Endothelial cell (in vitro differentiated cells): ENCODE data around the gene ACKR3. TPM values are rescaled to one million over a fixed set of nuclear protein-coding genes. Genes with fewer than 3 reads are reported as not detected.

Experiments used
- DNase-seq: peaks from one replicate; pipeline ENCODE4 v3.0.0; 2021; ENCODE audit warnings: low spot score
- H3K27ac Mint-ChIP-seq: one replicate; pipeline ENCODE4 v1.8.0; 2021; ENCODE audit warnings: mixed read lengths, inconsistent platforms; ENCODE audit not compliant: unreplicated experiment
- H3K27me3 Mint-ChIP-seq: one replicate; pipeline ENCODE4 v1.8.0; 2021; ENCODE audit warnings: mild to moderate bottlenecking, moderate library complexity, mixed read lengths, inconsistent platforms; ENCODE audit not compliant: unreplicated experiment
- H3K36me3 Mint-ChIP-seq: one replicate; pipeline ENCODE4 v1.8.0; 2021; ENCODE audit warnings: mild to moderate bottlenecking, low read depth, mixed read lengths, inconsistent platforms; ENCODE audit not compliant: unreplicated experiment
- H3K4me1 Mint-ChIP-seq: one replicate; pipeline ENCODE4 v1.8.0; 2021; ENCODE audit warnings: mild to moderate bottlenecking, mixed read lengths, inconsistent platforms; ENCODE audit not compliant: unreplicated experiment
- H3K4me3 Mint-ChIP-seq: one replicate; pipeline ENCODE4 v1.8.0; 2021; ENCODE audit warnings: mild to moderate bottlenecking, mixed read lengths, inconsistent platforms; ENCODE audit not compliant: unreplicated experiment
- H3K9me3 Mint-ChIP-seq: one replicate; pipeline ENCODE4 v1.8.0; 2021; ENCODE audit warnings: mixed read lengths, inconsistent platforms; ENCODE audit not compliant: unreplicated experiment
- CTCF ChIP-seq: fragments of 200-600 bp; sonication (generic); IDR thresholded peaks from one replicate; pipeline ENCODE4 v1.5.0; 2021; ENCODE audit warnings: antibody characterized with exemption; ENCODE audit not compliant: unreplicated experiment
- total RNA-seq: library from RNA; stranded (reverse); fragmentation: NEBNext Ultra II Directional; extraction: Animal tissue kit (Norgen Biotek cat#: 25700); gene quantifications from one replicate; pipeline ENCODE4 v1.2.1, GENCODE V29; 2021; ENCODE audit not compliant: unreplicated experiment

ACKR3 gene
- total RNA-seq, 1 donor from 2014 or later: 24.8 TPM

- no peak overlapping the region for H3K27ac Mint-ChIP-seq
- H3K27me3 Mint-ChIP-seq: peaks cover 4% of the 10 kb centered on the region
- peaks cover 13% of the 10 kb centered on the region for H3K4me1 Mint-ChIP-seq
- no peak for DNase-seq
- no peak overlapping the region for H3K4me3 Mint-ChIP-seq
- no peaks in the 10 kb centered on the region for H3K9me3 Mint-ChIP-seq
- TF ChIP-seq CTCF: no peak
- no peaks in the 10 kb centered on the region for H3K36me3 Mint-ChIP-seq
Measured at GRCh38 chr2:236544362-236544761, 25.3 kb upstream of the ACKR3 start.

- Mint-ChIP-seq H3K4me1 (peaks cover 13% of the 10 kb centered on the region), H3K27ac (no peak overlapping the region), H3K36me3 (no peaks in the 10 kb centered on the region), H3K9me3 (no peaks in the 10 kb centered on the region), H3K27me3 (peaks cover 2% of the 10 kb centered on the region), H3K4me3 (no peak overlapping the region)
- TF ChIP-seq CTCF: no peak
- DNase-seq: no peak
Measured at GRCh38 chr2:236545248-236545658, 24.4 kb upstream of the ACKR3 start.

DNA sequence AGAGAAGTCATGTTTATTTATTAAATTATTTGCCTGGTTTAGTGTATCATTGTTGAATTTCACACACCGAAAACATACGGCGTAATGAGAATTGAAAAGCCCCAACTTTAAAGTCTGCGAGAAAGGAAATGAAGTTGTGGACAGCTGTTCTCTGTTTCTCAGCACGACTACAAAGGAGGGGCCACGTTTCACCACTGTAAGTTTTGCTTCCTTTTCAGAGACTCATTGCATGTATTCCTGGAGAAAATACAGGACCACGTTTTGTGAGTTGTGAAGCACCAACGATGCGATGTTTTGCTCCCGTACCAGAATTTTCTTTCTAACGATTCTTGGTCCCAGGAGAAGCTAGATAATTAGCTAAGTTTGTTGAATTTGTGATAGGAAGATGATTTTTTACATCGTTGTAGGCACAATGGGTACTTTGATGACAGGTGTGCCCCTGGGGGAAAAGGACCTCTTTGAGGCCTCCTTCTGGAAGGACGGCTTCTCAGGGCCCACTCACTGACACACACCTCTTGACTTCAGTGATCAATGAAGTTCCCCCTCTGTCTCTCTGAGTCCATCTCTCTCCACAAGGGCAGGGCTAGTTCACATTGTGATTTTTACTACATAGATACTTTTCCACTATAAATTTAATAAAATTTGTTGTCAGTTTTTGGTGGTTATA is 23.7 kb upstream of the ACKR3 start:
- no peak for TF ChIP-seq CTCF
- H3K27me3 Mint-ChIP-seq: peaks cover 2% of the 10 kb centered on the region
- H3K9me3 Mint-ChIP-seq: no peaks in the 10 kb centered on the region
- DNase-seq: no peak
- H3K4me1 Mint-ChIP-seq: peaks cover 13% of the 10 kb centered on the region
- H3K27ac Mint-ChIP-seq: no peak overlapping the region
- no peak overlapping the region for H3K4me3 Mint-ChIP-seq
- H3K36me3 Mint-ChIP-seq: no peaks in the 10 kb centered on the region

DNA sequence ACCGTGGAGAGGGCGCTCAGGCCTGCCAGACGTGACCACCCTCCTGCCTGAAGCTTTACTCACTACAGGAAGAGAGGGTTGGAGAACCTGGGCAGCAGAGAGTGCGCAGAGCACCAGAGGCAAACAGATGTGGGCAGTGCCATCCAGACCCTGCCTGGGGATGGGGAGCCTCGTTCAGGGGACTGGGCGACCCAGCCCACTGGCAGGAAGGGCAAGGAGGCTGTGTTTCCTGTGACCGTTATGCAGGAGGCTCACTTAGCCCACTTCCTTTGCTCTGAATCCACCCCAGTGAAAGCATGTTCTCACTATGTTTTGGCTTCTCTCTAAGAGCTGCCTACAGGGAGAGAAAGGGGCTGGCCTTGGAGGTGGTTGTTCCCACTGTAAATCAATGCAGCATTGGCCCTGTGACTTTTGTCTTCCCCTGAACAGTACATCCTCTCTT is 23.0 kb upstream of the ACKR3 start:
- Mint-ChIP-seq H3K4me3 (no peak overlapping the region), H3K27me3 (peaks cover 2% of the 10 kb centered on the region), H3K4me1 (peaks cover 13% of the 10 kb centered on the region), H3K27ac (no peak overlapping the region), H3K36me3 (no peaks in the 10 kb centered on the region), H3K9me3 (no peaks in the 10 kb centered on the region)
- no peak for DNase-seq
- no peak for TF ChIP-seq CTCF

DNA sequence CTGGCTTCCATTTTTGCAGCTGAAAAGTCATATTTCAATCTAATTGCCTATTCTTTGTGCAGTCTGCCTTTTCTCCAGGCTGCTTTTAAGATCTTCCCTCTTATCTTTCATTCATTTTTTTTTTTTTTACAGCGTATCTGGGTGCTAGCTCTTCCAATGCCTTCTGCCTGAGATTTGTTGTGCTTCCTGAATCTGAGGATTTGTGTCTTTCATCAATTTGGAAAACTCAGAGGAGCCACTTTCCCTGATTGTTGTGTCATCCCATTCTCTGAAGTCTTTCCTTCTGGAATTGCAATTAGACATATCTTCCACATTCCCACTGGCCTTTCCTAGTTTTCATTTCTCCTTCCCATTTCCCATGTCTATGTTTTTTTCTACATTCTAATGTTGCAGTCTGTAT is 21.9 kb upstream of the ACKR3 start:
- Mint-ChIP-seq H3K36me3 (no peaks in the 10 kb centered on the region), H3K27me3 (peaks cover 2% of the 10 kb centered on the region), H3K4me1 (peaks cover 13% of the 10 kb centered on the region), H3K27ac (no peak overlapping the region), H3K4me3 (no peak overlapping the region), H3K9me3 (no peaks in the 10 kb centered on the region)
- DNase-seq: no peak
- TF ChIP-seq CTCF: no peak
